Small intestine (tissue), 7 donors: Measurements from ENCODE around the gene CYTH3. TPM values are rescaled to one million over a fixed set of nuclear protein-coding genes. Genes with fewer than 3 reads are reported as not detected.
"Not testable (repeated sequence)": the region's sequence is repeated elsewhere in the genome, so short reads cannot be mapped to it uniquely, and the experiment has no call there.

ENCODE experiments used
- DNase-seq, 2 donors: peaks; one replicate each; pipeline versions ENCODE4 v3.0.0 to v3.0.0-alpha.2; 2013
- FAIRE-seq: peaks from 2 replicates; lab custom pipeline; 2012; peaks lifted over from hg19 to GRCh38; lab: Jason Lieb, UNC
- H3K27ac ChIP-seq, 3 donors: one replicate each; pipeline ENCODE4 v1.5.1; 2013; ENCODE audit warnings: low read length in 2 of 3, mild to moderate bottlenecking in 2 of 3, control low read depth in 1 of 3, inconsistent platforms in 1 of 3, low read depth in 1 of 3, moderate library complexity in 1 of 3
- H3K27me3 ChIP-seq, 3 donors: one replicate each; pipeline ENCODE4 v1.6.1; 2013; ENCODE audit warnings: low read length in 3 of 3, inconsistent platforms in 1 of 3; ENCODE audit not compliant: control insufficient read depth in 3 of 3, insufficient read depth in 3 of 3
- H3K36me3 ChIP-seq, 3 donors: one replicate each; pipeline ENCODE4 v1.6.1; 2013; ENCODE audit warnings: low read length in 3 of 3, inconsistent platforms in 1 of 3, low read depth in 1 of 3, mild to moderate bottlenecking in 1 of 3, moderate library complexity in 1 of 3; ENCODE audit not compliant: control insufficient read depth in 3 of 3, insufficient read depth in 2 of 3
- H3K4me1 ChIP-seq, 3 donors: one replicate each; pipeline ENCODE4 v1.6.1; 2013; ENCODE audit warnings: low read length in 2 of 3, inconsistent platforms in 1 of 3, low read depth in 1 of 3, mild to moderate bottlenecking in 1 of 3, moderate library complexity in 1 of 3; ENCODE audit not compliant: control insufficient read depth in 3 of 3, insufficient read depth in 2 of 3
- H3K4me3 ChIP-seq, 3 donors: one replicate each; pipeline ENCODE4 v1.5.1; 2013; ENCODE audit warnings: low read length in 3 of 3, control low read depth in 1 of 3, inconsistent platforms in 1 of 3, low read depth in 1 of 3, mild to moderate bottlenecking in 1 of 3, moderate library complexity in 1 of 3
- H3K9me3 ChIP-seq, 2 donors: one replicate each; pipeline ENCODE4 v1.6.1; 2013; ENCODE audit warnings: low read depth in 1 of 2, low read length in 1 of 2; ENCODE audit not compliant: control insufficient read depth in 2 of 2, insufficient read depth in 1 of 2
- WGBS, 3 donors: extraction: QIAGEN DNeasy Blood & Tissue Kit; methylation state at CpG; one replicate each; pipeline ENCODE4 v1.1.7; 2013; 5-methylcytosine and 5-hydroxymethylcytosine counted together
- polyA plus RNA-seq, 4 donors: library from polyadenylated mRNA; stranded (reverse) in 3 of 4; unstranded in 1 of 4; fragments of 200-250 nt in 3 of 4; fragments of 120-200 nt in 1 of 4; gene quantifications; one replicate each; pipeline versions ENCODE4 v1.2.1 to v1.2.3, GENCODE V29; 2013
- donor health status: healthy with polysubstance abuse.
- donor health status: control.
- donor health status: control.
- donor health status: Bipolar disorder and iron deficiency.
- donor health status: healthy.

CYTH3 gene
- polyA plus RNA-seq, 4 donors: 21.3 to 27.3 (median 24.4) TPM

- FAIRE-seq (no peak), DNase-seq (no peak)
- WGBS, 3 donors: 94 to 97% (median 95%) methylated on average over 72 to 91 of the region's 91 CpGs
- Histone ChIP-seq H3K27me3 (no peaks in the 10 kb centered on the region), H3K4me1 (no peaks in the 10 kb centered on the region), H3K36me3 (peaks cover 22 to 90% (median 28%) of the 10 kb centered on the region in 3 donors), H3K4me3 (no peak overlapping the region), H3K9me3 (no peaks in the 10 kb centered on the region), H3K27ac (no peak overlapping the region)
Observed at GRCh38 chr7:6153646-6154541, 118.5 kb downstream of the CYTH3 start.

DNA sequence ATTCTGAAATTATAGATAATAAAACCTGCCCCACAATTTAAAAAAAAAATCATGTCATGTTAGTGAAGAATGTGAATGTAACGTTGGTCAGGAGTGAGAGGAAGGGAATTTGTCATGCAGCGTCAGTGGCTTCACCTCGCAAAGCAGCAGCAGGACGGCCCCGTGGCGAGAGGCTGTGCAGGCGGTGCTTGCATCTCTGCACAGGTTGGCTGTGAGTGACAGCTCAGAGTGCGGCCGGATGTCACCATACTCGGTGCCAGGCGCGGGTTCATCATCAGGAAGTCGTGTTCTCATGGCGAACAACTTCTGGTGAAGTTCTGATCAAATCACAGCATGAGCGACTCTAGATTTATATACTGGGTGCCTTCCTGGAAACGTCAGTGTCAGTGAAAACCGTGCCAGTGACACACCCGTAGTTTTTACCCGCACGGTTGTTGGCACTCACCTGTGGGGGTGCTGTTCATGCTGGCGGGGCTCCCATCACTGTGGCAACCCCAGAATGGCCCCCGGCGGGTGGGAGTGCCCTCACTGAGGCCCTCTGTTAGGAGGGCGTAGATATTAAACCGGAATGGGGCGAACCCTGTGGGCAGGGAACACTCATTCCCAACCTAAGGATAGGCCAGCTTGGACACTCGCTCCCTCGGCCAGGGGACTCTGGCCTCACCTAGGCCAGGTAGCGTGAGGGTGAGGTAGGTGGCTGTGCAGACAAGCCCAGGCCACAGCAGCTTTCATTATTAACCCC, 120.3 kb downstream of the CYTH3 start:
- Histone ChIP-seq H3K36me3 (peaks cover 22 to 87% (median 27%) of the 10 kb centered on the region in 3 donors), H3K27ac (no peak overlapping the region), H3K4me3 (no peak overlapping the region), H3K9me3 (no peaks in the 10 kb centered on the region), H3K27me3 (no peaks in the 10 kb centered on the region), H3K4me1 (no peaks in the 10 kb centered on the region)
- no peak for FAIRE-seq
- 92 to 94% (median 93%) methylated on average over 29 of the region's 29 CpGs for WGBS, 3 donors
- no peak for DNase-seq

DNA sequence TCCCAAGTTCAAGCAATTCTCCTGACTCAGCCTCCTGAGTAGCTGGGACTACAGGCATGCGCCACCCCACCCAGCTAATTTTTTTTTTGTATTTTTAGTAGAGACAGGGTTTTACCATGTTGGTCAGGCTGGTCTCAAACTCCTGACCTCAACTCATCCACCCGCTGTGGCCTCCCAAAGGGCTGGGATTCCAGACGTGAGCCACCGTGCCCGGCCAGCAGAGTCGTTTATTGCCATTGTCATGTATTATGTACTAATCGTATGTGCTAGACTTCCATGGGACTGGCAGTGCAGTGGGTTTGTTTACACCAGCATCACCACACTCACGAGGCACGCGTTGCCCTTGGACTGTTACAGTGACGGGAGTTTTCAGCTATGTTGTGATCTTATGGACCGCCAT, 120.9 kb downstream of the CYTH3 start:
- not testable (repeated sequence) for H3K4me1 ChIP-seq, DNase-seq, H3K27ac ChIP-seq, H3K9me3 ChIP-seq, H3K27me3 ChIP-seq, FAIRE-seq, H3K4me3 ChIP-seq
- 95 to 97% (median 95%) methylated on average over 12 of the region's 12 CpGs for WGBS, 3 donors
- H3K36me3 ChIP-seq: peaks cover 28 to 87% (median 33%) of the 10 kb centered on the region in 3 donors

- Histone ChIP-seq H3K27ac (no peak overlapping the region), H3K9me3 (no peaks in the 10 kb centered on the region), H3K4me3 (no peak overlapping the region), H3K4me1 (no peaks in the 10 kb centered on the region), H3K36me3 (peaks cover 33 to 89% (median 39%) of the 10 kb centered on the region in 3 donors), H3K27me3 (no peaks in the 10 kb centered on the region)
- 89 to 91% (median 90%) methylated on average over 19 of the region's 19 CpGs for WGBS, 3 donors
- FAIRE-seq (no peak), DNase-seq (no peak)
Observed at GRCh38 chr7:6149996-6150395, 122.4 kb downstream of the CYTH3 start.

DNA sequence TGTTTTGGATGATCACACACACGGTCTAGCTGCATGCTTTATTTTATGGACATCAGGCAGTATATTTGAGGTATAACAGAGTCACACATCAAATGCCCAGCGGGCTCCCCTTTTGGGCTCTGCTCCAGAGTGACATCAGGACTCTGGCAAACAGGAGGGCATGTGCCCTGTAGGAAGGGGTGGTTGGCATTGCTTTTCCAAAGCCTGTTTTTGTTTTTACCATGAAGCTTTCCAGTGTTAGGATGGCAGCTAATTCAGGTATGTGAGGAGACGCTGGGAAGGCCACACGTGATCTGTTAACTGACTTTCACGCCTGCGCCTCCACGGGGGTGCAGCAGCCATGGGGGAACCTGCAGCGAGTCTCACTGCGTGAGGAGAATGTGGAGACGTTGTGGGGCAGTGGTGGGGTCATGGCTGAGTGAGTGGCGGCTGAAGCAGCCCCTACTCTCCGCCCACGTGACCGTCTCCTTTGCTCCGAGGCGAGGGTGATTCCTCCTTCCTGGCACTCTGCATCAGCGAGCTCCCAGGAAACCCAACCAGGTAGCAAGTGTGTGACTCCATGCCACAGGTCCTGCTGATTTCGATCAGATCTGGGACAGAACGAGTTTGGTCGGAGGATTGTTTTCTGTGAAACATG, 123.6 kb downstream of the CYTH3 start:
- no peaks in the 10 kb centered on the region for H3K9me3 ChIP-seq
- WGBS, 3 donors: 92 to 93% (median 92%) methylated on average over 20 of the region's 20 CpGs
- no peak for FAIRE-seq
- DNase-seq: no peak
- H3K27ac ChIP-seq: no peak overlapping the region
- no peak overlapping the region for H3K4me3 ChIP-seq
- no peaks in the 10 kb centered on the region for H3K27me3 ChIP-seq
- H3K4me1 ChIP-seq: no peaks in the 10 kb centered on the region
- peaks cover 28 to 85% (median 31%) of the 10 kb centered on the region in 3 donors for H3K36me3 ChIP-seq

GRCh38 chr7:6147627-6148026, 124.8 kb downstream of the CYTH3 start:
- FAIRE-seq: no peak
- 94 to 98% (median 98%) methylated on average over 8 of the region's 8 CpGs for WGBS, 3 donors
- no peaks in the 10 kb centered on the region for H3K9me3 ChIP-seq
- H3K4me1 ChIP-seq: no peaks in the 10 kb centered on the region
- no peaks in the 10 kb centered on the region for H3K27me3 ChIP-seq
- H3K27ac ChIP-seq: no peak overlapping the region
- DNase-seq: no peak
- peaks cover 29 to 82% (median 30%) of the 10 kb centered on the region in 3 donors for H3K36me3 ChIP-seq
- H3K4me3 ChIP-seq: no peak overlapping the region

DNA sequence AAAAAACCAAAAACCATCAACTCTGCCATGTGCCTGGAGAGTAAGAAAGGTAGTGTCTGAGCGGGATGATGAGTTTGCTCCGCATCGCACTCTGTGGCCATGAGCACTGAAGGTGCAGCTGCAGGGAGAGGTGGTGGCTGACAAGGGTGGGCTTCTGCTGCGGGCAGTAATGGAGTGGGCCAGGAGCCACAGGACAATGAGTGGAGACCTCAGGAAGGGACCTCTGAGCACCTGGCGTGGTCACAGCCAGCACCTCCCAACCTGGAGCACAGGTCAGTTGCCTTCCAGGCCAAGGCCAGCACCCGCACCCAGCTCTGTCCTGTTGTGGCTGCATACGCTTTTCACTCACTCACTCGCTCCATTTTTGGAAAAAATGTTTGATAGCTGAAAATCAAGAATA, 125.8 kb downstream of the CYTH3 start:
- Histone ChIP-seq H3K27ac (no peak overlapping the region), H3K4me1 (no peaks in the 10 kb centered on the region), H3K27me3 (no peaks in the 10 kb centered on the region), H3K9me3 (no peaks in the 10 kb centered on the region), H3K36me3 (peaks cover 28 to 76% (median 29%) of the 10 kb centered on the region in 3 donors), H3K4me3 (no peak overlapping the region)
- no peak for DNase-seq
- WGBS, 3 donors: 97 to 99% (median 98%) methylated on average over 8 of the region's 8 CpGs
- FAIRE-seq: no peak

- no peak for DNase-seq
- Histone ChIP-seq H3K4me3 (no peak overlapping the region), H3K4me1 (no peaks in the 10 kb centered on the region), H3K9me3 (no peaks in the 10 kb centered on the region), H3K36me3 (peaks cover 21 to 63% (median 30%) of the 10 kb centered on the region in 3 donors), H3K27ac (no peak overlapping the region), H3K27me3 (no peaks in the 10 kb centered on the region)
- 80 to 89% (median 86%) methylated on average over 8 of the region's 8 CpGs for WGBS, 3 donors
- FAIRE-seq: no peak
Observed at GRCh38 chr7:6143997-6144396, 128.4 kb downstream of the CYTH3 start.
